ENCODE data around the gene CIAO3.

DNA sequence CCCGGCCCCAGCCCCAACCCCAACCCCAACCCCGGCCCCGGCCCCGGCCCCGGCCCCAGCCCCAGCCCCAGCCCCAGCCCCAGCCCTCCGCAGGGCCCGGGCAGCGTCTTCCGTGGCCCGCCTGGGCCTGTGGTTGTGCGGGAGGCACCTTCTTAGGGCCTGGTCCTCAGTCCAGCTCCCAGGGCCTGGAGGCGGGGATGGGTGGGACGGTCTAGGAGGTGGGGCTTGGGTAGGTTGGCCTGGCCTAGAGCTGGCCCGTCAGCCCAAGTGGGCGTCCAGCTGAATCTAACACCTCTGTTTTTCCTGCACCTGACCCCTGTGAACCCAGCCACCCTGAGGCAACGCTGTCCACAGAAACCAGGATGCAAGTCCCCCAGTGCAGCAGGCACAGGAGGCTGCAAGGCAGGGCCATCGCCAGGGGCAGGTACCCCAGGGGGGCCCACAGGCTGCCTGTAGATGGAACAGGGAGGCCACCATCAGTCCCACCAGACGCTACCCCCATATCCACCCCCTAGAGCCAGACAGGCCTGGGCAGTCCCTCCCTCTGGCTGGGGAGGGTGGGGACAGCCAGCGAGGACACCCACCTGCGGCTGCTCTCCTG lies 28.5 kb upstream of the CIAO3 start:
- TF ChIP-seq, protein P1, sequence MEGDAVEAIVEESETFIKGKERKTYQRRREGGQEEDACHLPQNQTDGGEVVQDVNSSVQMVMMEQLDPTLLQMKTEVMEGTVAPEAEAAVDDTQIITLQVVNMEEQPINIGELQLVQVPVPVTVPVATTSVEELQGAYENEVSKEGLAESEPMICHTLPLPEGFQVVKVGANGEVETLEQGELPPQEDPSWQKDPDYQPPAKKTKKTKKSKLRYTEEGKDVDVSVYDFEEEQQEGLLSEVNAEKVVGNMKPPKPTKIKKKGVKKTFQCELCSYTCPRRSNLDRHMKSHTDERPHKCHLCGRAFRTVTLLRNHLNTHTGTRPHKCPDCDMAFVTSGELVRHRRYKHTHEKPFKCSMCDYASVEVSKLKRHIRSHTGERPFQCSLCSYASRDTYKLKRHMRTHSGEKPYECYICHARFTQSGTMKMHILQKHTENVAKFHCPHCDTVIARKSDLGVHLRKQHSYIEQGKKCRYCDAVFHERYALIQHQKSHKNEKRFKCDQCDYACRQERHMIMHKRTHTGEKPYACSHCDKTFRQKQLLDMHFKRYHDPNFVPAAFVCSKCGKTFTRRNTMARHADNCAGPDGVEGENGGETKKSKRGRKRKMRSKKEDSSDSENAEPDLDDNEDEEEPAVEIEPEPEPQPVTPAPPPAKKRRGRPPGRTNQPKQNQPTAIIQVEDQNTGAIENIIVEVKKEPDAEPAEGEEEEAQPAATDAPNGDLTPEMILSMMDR (IDR thresholded peaks at IDR 0.05; ENCODE audit: low read length), result no peak
- TF ChIP-seq EZH2phosphoT487 (IDR thresholded peaks at IDR 0.05; ENCODE audit: low read length), result no peak

All from MM.1S (cell line).